NCI-H2227 (cell line): Measurements from ENCODE around the gene TBC1D9B.

Experiments used
- DNase-seq: peaks from one replicate; lab custom pipeline; 2025; ENCODE audit not compliant: unreplicated experiment; lab: John Stamatoyannopoulos, UW

The TBC1D9B gene

DNA sequence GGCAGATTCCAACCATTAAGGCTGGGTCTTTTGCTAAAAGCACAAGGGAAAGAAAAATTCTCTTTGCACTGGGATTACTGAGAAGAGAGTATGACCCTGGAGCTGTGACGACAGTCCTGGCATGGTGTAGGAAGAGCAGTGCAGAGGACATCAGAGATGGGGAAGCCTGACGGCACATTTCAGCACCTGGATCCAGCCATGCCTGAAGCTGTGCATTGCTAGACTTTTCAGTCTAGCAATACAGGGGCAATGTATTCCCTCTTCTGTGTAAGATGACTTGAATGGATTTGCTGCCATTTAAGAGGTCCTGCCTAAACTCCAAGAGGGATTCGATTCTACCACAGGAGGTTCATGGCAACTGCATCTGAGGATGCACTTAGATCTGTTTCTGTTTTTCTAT lies 36.7 kb downstream of the TBC1D9B start:
- no peak for DNase-seq

DNA sequence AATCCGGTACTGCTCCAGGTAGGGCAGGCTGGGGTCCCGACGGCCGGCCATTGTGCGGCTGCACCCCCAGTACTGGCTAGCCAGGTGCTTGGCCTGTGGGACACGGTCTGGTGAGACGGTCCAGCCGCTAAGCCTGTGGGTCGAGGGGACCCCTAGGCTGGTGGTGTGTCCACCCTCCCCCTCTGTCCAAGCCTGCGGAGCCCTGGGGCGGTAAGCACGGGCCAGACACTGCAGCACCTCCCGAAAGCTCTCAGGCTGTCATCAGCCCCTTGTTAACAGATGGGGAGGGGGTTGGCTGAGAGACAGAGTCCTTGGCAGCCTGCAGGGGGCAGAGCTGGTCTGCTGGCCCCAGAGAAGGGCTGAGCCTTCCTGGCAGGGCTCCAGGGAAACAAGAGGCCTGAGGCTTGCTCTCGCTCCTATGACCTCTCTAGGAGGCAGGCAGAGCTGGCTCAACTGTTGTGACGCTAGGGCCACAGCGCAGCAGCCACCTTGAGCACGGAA lies 37.2 kb downstream of the TBC1D9B start:
- peak; percentile 4 for DNase-seq

DNA sequence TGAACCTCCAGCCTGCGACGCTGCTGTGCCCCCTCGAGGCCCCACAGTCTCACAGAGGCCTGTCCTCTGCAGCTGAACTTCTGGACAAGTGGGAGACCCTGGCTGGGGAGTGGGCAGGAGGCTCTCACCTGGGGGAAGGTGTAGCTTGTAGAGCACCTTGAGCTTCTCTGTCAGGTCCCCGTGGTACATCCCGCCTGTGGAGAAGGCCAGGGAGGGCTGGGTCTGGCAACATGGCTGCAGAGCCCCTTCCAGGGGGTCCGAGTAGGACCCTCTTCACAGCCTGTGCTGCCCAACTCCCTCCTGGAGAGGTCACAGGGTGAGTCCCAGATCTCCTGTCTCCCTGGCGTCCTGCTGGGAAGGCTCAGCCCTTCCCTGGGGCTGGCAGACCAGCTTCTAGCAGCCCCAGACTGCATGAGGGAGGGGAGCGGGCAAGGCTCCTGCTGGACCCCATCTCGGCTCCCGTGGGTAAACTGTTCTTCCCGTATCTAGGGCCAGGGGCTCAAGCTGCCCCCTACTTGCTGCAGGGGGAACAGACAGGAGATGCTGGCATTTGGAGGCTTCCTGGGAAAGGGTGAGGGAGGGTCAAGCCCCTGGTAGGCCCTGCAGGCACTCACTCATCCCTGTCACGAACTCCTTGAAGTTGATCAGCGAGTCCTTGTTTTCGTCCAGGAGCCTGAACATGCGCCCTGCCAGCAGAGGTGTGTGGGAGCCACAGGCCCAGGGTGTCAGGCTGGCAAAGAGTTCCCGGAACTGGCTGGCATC lies 37.9 kb downstream of the TBC1D9B start:
- no peak for DNase-seq

DNA sequence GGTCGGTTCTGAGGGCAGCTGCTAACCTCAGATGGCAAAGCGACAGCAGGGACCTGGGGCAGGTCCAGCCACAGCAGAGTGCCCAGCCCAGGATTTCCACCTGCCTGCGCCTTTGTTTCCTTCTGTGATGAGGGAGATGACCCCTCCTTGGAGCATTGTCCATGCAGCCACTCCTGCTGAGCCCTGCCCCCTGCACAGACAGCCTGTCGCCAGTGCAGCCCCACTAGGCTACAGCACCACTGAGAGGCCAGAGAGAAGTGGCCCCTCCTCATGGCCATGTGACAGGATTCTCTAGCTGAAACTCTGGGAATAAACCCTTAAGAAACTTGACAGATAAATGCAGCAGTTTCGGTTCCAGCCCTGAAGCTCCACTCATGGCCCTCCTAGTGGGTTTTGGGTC lies 38.6 kb downstream of the TBC1D9B start:
- no peak for DNase-seq

DNA sequence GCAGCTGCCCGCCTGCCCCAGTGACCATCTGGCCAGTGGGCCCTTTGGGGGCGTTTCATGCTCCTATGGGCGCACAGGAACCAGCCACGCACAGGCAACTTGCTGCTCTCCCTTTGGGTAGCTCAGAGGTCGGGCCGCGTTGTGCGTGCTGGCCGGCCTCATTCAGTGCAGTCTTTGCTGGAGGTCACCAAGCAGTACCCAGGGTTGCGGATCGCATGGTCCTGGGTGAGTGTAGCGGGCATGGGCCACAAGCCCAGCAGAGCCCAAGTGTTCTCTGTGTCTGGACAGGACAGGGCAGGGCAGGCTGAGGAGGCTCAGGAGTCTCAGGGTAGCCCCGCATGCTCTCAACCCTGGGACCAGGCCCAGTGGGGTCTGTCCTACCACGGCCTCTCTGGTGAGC lies 39.2 kb downstream of the TBC1D9B start:
- no peak for DNase-seq

DNA sequence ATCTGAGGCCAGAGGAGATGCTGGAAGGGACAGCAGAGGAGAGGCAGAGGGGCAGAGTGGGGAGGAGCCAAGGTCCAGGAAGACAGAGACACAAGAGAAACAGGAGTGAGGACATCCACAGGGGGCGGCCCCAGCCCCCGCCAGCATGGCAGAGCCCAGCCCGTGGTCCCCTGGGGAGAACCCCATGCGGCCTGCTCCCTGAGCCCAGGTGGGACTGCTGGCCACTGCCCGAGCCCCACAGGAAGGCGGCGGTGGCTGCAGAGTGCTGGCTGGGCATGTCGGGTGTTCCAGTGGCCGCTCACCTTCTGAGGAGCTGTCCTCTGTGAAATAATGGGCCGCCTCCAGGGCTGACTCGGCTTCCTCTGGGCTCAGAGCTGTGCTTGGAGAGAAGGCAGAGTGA lies 40.2 kb downstream of the TBC1D9B start:
- DNase-seq = no peak

DNA sequence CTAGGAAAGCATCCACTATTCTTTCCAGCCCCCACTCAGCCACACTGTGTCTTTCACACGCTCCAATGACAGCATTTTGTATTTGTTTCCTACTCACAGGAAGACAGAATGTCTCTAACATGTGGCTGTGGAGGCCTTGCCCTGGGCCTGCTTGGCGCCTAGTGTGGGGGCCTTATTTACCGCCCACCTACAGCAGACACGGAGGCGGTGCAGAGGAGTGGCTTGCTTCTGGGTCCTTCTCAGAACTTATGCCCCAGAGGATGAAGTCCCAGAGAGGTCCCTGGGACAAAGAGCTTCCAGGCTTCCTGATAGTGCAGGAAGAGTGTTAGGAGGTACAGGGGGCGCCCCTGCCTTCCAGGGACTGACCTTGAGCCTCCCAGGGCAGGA lies 40.6 kb downstream of the TBC1D9B start:
- no peak for DNase-seq

DNA sequence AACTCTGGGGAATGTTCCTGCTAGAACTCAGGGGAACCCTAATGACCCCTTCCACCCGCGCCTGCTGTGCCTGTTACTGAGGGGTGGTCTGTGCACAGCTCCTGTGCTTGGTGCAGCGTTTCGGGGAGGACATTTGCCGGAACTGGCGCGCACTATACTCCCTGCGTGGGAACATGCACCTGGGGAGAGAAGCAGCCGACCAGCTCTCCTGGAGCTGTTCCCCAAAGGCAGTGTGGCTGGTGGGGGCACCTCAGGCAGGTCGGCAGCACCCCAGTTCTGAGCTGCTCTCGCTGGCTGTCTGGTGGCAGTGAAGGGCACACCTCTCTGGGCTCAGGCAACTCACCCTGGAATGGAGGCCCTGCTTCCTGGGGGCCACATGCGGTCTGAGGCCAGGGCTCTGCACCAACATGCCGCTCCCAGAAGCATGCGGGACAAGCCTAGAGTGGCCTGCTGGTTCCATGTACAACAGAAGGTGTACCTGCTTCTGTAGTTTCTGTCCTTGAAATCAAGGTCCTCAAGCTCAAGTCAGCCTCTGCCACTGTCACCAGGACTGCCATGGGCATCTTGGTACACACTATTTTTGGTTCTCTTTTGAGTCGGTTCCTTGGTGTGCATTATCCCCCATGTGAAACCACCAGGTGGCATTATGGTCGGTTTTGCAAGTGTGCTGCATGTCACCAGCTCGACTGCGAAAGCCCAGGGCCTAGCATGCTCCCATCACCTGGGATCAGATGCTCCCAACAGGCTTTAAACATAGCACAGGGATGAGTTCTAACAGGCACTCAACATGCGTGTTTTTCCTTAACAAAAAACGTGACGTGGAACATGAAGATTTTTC lies 41.2 kb downstream of the TBC1D9B start:
- DNase-seq = no peak

DNA sequence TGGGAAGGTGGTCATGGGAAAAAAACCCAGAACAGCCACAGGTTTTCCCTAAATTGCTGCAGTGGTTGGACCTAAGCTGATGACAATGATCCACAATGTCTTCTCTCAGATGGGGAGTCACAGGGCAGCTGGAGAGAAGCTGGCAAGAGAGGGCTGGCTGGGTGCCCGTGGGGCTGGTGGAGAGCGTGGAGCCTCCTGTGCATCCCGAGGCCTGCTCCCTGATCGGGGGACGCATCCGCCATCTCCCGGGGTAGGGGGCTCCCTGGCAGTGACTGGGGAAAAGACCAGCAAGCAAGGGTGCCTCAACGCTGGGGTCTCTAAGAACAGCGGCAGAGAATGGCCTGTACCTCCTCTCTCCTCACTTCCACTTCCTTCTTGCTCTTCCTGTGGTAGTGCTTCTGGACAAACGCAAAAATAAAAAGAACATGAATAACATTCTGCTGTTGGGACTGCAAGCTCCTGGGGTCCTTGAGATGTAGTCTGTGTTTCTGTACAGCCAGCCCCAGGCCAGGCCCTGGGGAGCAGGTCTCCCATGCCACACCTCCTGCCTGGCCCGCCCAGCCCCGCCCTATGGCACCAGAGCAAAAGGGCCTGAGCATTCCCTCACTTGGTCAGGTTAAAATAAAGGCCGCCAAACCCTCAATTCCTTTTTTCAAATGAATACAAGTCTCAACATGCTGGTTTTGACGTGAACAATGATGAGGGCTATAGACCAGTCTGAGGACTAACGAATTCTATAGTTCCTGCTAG lies 42.0 kb downstream of the TBC1D9B start:
- DNase-seq = no peak

DNA sequence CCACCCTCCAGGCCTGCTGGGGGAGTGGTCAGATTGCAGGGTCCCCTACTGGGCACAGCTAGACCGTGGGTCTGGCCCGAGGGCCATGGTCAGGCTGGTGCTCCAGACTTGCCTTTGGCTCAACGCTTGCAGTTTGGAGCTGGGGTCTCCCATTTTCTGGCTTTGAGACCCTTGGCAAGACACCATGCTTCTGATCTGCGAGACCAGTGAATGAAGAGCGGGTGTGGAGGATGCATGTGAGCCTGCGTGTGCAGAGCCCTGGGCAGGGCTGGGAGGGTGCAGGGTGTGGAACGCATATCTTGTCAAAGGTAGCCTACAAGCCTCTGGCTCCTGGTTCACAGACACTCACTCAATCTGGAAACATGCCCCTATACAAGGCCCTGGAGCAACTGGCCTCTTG lies 43.0 kb downstream of the TBC1D9B start:
- DNase-seq = no peak

DNA sequence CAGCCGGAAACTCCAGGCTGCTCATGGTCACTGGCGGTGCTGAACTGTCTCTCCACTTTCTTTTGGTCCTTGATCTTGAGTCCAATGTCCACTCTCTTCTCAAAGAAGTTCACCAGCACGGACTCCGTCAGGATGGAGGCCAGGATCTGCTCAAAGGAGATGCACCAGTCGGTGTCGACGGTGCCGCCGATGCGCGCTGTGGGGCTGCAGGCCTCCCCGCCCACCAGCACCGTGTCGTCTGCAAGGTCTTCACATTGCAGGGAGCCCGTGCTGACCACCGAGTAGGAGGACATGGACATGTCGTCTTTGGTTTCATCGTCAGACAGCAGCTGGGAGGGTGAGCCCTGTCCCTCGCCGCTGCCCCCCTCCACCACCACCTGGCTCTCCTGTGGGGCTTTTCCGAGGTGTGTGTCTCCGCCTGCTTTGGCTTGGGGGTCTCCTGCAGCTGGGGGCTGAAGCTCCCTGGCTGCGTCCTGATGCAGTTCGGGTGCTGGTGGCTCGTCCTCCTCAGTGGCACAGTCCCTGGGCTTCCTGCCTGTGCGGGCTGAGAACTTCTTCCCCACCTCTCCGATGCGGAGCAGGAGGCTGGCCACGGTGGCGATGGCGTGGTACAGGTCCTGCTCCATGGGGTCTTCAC lies 44.1 kb downstream of the TBC1D9B start:
- DNase-seq = no peak

DNA sequence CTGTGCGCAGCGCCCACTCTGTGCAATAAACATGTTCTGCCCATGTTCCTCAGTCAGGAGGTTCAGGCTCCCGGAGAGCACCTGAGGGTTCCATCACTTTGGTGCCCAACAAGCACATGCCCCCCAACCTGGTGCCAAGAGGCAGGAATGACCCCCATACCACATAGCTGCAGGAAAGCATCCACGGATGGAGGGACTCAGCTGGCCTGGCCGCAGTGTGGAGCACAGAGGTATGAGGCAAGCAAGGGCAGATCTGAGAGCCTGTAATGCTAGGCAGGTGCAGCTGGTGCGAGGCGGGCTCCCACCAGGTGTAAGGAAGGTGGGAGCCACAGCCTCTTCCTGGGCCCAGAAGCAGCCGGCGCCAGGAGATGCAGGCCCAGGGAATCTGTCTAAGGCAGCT lies 44.8 kb downstream of the TBC1D9B start:
- no peak for DNase-seq

DNA sequence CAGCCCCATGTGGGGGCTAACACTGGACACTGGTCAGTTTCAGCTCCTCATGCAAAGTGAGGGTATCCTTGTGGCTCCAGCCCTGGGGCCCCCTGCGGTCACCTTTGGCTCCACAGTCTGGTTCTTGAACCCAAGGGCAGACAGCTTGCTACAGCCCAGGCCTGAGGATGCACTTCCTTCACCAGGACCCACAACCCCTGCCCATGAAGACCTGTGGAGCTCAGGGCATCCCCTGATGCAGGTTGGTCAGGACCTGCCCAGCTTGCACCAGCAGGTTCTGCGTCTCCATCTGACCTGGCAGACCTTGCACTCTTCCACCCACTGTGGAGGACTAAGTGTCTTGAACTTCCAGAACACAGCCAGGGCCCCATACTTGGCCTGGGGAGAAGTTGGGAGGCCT lies 45.4 kb downstream of the TBC1D9B start:
- no peak for DNase-seq

DNA sequence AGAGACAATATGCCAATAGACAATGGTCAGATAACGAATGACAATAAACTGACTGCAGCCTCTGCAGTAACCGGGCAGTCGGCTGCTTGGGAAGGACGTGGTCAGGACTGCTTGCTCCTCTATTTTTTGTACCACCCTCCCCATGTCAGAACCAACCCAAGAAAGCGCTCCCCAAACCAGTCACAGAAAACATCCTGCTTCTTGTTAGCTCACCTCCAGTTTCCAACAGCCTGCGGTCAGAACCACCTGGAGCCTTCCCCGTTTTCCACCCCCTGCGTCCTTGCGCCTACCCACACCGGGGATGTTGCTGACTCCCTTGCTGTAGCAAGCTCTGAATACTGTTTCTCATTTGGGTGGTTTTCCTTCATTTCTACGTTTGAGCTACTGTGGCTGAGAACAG lies 47.4 kb downstream of the TBC1D9B start:
- DNase-seq = no peak

DNA sequence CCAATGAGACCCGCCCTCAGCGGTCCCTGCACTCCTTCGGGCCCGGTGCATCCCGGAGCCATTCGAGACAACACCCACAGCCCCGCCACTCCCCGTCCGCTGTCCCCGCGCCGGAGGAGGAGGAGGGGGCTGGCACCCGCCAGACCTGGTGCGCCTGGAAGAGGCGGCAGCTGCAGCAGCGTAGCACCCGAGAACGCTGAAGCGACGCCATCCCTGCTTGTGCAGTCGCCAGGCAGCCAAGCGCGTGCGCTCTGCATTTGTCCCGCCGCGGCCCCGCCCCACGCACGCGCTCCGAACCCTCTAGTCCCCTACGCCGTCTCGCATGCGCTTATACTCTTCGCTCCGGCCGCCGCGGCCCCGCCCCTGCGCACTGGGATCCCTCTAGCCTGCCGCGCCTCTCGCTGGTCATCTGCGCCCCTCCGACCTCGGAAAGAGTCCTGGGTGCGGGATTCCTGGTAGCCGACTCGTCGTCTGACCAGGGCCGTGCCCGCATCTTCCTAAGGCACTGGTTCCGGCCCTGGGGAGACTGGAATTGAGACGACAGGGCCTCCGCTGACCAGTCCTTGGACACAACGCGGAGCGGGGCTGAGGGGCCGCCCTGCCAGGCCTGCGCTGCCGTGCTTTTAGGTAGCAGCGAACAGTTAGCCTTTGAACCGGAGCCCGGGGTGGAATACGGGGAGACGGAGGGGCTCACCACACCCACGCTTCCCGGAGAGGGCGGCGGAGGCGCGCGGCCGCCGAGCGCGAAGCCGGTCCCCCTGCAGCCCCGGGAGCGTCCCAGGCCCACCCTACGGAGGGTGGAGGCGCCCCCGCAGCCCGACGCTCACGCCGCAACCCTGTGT lies 48.9 kb downstream of the TBC1D9B start, which contains the start of gene MRNIP:
Gene MRNIP, minus strand, starts transcription at position 232 of the 842 bp plus-strand sequence. Its CDS starts 21 bp downstream, at position 211.
- DNase-seq = peak; percentile 94

DNA sequence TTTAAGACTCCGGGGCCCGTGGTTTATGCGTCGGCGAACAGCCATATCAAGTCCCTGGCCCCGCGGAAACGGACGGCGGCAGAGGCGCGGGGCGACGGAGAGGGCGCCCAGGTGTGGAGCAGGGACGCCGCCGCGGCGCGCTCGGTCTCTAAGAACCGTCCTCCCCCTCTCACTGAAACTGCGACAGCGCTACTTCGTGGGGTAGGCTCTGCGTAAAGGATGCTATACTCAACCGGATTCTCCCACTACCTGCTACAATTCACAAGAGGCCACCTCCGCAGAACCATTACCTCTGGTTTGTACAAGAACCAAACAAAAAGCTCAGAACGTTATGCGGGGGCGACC lies 49.5 kb downstream of the TBC1D9B start:
- DNase-seq = peak; percentile 41

DNA sequence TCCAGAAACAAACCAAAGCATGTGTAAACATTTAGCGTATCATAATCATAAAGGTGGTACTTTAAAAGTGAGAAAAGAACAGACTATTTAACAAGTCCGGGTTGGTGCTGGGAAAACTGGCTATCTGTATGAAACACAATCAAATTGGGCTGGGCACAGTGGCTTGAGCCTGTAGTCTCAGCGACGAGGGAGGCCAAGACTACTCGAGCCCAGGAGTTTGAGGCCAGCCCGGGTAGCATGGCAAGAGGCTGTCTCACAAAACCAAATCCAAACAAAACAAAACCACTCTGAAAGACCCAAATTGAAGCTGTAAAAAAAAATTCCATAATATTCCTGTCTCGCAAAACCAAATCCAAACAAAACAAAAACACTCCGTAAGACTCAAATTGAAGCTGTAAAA lies 53.3 kb downstream of the TBC1D9B start:
- no peak for DNase-seq

DNA sequence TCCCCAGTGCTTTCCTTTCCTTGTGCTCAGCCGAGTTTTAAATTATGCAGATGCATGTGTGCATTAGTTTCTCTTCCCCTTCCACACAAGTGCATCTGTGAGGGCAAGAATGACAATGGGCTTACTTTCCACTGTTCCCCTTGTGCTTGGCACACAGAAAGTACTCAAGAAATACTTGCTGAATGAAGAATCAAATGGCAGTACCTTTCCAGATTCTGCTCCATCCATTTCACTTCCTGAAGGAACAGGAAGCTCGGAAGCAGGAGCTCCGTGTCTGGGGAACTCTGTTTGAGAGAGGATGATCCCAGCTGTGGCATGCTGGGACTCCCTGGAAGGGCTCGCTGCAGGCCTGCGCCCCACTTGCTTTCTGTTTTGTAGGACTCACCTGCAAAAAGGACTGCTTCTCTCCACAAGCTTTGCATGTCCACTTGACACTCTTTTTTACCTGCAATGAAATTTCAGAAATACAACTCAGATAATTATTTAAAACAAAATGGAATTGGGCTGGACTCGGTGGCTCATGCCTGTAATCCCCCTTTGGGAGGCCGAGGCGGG lies 54.6 kb downstream of the TBC1D9B start:
- DNase-seq = no peak

DNA sequence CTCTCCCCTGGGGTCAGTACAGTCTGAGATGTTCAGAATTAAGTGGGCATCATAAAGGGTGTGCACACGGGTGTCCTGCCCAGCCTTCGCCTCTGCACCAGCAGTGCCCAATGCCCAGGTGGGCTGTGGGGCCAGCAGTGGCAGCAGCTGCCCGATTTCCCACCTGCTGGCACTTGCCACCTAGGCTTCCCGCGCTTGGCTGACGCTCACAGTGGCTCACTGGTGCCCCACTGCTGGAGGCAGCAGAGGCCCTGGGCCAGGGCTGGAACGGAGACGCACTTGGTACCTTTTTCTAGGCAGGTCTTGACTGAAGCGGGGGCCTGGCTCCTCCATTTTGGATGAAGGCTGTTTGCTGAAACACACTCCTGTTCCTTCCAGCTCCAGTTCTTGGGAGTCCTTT lies 66.1 kb downstream of the TBC1D9B start:
- DNase-seq = no peak

DNA sequence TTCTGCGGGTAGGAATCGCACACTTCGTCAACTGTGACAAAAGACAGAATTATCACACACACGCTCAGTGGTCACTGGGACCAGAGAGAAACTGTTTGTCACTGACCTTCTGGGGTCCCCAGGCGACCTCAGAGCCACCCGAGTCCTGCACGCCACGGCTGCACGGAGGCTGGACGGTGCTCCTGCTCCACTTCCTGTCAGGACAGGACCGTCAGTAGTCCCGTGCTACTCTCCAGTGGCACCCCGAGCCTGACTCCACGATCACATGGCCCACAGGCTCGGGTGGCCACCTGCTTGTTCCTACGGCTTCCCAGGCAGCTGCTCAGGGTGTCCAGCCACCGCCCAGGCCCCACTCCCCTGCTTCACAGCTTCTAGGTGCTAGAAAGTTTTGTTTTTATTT lies 66.9 kb downstream of the TBC1D9B start:
- no peak for DNase-seq
